Activated T-cell treated with anti-CD3 and anti-CD28 coated beads, Interleukin-2, amount 50 U/mL, for 72 hours (primary cell): ENCODE results near the gene MPRIP. TPM values are rescaled to one million over a fixed set of nuclear protein-coding genes. Genes with fewer than 3 reads are reported as not detected.

Source experiments
- ATAC-seq, 2 donors: fragments of 150-1000 bp; cut with Tn5 transposase; replicated peaks in 1 of 2; 2 replicates each; pipeline ENCODE4 v1.10.0; 2021; ENCODE audit warnings: moderate library complexity in 2 of 2, mild to moderate bottlenecking in 1 of 2
- DNase-seq, 2 donors: peaks; one replicate each; pipeline ENCODE4 v3.0.0; 2021 to 2022; ENCODE audit warnings: mixed read lengths in 1 of 2
- H3K27ac Mint-ChIP-seq: one replicate; pipeline ENCODE4 v1.8.0; 2022; ENCODE audit warnings: mild to moderate bottlenecking, moderate library complexity, mixed read lengths
- H3K27me3 Mint-ChIP-seq: one replicate; pipeline ENCODE4 v1.8.0; 2022; ENCODE audit warnings: low read depth, mixed read lengths
- H3K36me3 Mint-ChIP-seq, 2 donors: one replicate each; pipeline ENCODE4 v1.8.0; 2022; ENCODE audit warnings: mixed read lengths in 2 of 2, mild to moderate bottlenecking in 1 of 2; ENCODE audit not compliant: insufficient read depth in 2 of 2
- H3K4me1 Mint-ChIP-seq: one replicate; pipeline ENCODE4 v1.8.0; 2022; ENCODE audit warnings: low read depth, mixed read lengths
- H3K4me3 Mint-ChIP-seq, 2 donors: one replicate each; pipeline ENCODE4 v1.8.0; 2022; ENCODE audit warnings: mild to moderate bottlenecking in 2 of 2, mixed read lengths in 2 of 2, moderate library complexity in 2 of 2
- H3K9me3 Mint-ChIP-seq, 2 donors: one replicate each; pipeline ENCODE4 v1.8.0; 2022; ENCODE audit warnings: mixed read lengths in 2 of 2
- total RNA-seq, 2 donors: library from RNA; stranded (reverse); gene quantifications; one replicate each; pipeline ENCODE4 v1.2.3, GENCODE V29; 2022

The MPRIP gene
- total RNA-seq, 2 donors from 2014 or later: 110 to 128 TPM

DNA sequence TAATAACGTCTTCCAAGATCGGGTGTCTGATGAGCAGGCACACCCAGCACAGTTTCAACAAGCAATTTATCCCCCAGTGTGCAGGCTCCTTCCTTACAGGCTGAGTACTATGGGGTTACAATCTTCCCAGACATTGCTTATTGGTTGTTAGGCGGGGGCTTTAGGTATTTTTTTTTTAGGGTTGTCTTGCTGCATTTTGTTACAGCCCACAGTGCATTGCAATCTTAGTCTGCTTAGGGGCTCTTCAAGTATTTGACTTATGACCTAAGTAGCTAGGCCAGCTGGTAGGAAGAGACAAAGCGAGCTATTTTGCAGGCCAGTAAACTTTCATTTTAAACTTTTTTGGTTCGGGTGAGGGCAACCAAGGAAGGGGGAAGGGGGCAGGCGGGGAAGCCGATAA lies 158.1 kb downstream of the MPRIP start:
- no peaks in the 10 kb centered on the region for H3K9me3 Mint-ChIP-seq
- no peak overlapping the region for H3K4me3 Mint-ChIP-seq
- peaks cover 34% of the 10 kb centered on the region for H3K4me1 Mint-ChIP-seq
- H3K27me3 Mint-ChIP-seq: no peaks in the 10 kb centered on the region
- ATAC-seq (no peak), DNase-seq (no peak)
- H3K27ac Mint-ChIP-seq: no peak overlapping the region
- H3K36me3 Mint-ChIP-seq: peaks cover 1 to 5% of the 10 kb centered on the region in 2 donors

DNA sequence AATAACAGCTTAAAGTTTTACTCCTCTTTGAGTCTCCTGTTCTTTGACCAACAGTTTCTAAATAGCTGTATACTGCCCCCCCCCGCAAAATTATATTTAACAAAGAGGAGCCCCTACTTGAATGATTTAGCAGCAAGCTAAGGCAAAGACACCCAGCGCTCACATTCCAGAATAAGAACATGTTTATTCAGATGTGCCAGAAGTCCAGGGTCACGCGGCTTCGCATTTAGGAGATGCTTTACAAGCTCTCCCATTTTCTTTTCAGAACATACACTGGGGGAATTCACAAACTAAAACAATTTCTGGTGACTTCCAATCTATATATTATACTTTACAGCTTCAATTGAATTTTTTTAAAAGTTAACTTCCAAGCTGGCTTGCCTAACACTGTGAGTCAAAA lies 158.6 kb downstream of the MPRIP start:
- Mint-ChIP-seq H3K9me3 (no peaks in the 10 kb centered on the region), H3K4me3 (no peak overlapping the region), H3K36me3 (peaks cover 1 to 5% of the 10 kb centered on the region in 2 donors), H3K4me1 (peaks cover 34% of the 10 kb centered on the region), H3K27ac (peak overlapping the region; percentile 51), H3K27me3 (no peaks in the 10 kb centered on the region)
- DNase-seq (no peak), ATAC-seq (no peak)

DNA sequence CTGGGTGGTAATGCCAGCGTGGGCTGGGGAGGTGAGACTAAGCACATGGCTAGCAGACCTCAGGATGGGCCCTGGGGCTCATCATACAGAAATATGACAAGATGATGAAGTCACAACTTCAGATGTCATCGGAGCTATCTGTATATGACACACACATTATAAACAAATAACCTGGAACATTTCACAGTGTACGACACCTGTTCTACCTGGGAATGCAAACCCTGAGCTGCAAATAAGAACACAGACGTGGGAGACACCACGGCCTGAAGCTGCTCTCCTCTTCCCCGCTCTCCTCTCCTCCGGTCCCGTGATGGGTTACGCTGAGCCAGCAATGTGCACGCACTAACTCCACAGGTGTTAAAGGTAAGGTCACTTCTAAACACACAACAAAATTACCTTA lies 159.0 kb downstream of the MPRIP start:
- no peak overlapping the region for H3K4me3 Mint-ChIP-seq
- DNase-seq: no peak
- H3K9me3 Mint-ChIP-seq: no peaks in the 10 kb centered on the region
- no peak for ATAC-seq
- peaks cover 34% of the 10 kb centered on the region for H3K4me1 Mint-ChIP-seq
- peak overlapping the region; percentile 51 for H3K27ac Mint-ChIP-seq
- H3K27me3 Mint-ChIP-seq: no peaks in the 10 kb centered on the region
- H3K36me3 Mint-ChIP-seq: peaks cover 1 to 5% of the 10 kb centered on the region in 2 donors

DNA sequence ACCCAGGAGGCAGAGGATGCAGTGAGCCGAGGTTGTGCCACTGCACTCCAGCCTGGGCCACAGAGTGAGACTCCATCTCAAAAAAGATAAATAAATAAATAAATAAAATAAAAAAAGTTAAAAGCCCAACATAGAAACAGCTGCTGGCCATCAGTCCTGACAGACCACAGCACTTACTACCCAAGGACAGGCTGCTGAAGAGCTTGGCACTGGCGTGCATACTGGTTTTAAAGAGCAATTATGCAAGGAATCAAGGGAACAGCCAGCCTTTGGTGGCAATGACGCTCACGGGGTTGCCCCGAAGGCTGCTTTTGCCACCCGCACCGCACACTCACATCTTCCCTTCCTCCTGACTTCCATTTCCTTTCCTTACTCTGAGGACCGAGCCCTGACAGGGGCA lies 159.7 kb downstream of the MPRIP start:
- no peaks in the 10 kb centered on the region for H3K9me3 Mint-ChIP-seq
- ATAC-seq (no peak), DNase-seq (no peak)
- H3K36me3 Mint-ChIP-seq: peaks cover 1 to 5% of the 10 kb centered on the region in 2 donors
- H3K4me3 Mint-ChIP-seq: no peak overlapping the region
- H3K4me1 Mint-ChIP-seq: peaks cover 29% of the 10 kb centered on the region
- no peak overlapping the region for H3K27ac Mint-ChIP-seq
- H3K27me3 Mint-ChIP-seq: no peaks in the 10 kb centered on the region

DNA sequence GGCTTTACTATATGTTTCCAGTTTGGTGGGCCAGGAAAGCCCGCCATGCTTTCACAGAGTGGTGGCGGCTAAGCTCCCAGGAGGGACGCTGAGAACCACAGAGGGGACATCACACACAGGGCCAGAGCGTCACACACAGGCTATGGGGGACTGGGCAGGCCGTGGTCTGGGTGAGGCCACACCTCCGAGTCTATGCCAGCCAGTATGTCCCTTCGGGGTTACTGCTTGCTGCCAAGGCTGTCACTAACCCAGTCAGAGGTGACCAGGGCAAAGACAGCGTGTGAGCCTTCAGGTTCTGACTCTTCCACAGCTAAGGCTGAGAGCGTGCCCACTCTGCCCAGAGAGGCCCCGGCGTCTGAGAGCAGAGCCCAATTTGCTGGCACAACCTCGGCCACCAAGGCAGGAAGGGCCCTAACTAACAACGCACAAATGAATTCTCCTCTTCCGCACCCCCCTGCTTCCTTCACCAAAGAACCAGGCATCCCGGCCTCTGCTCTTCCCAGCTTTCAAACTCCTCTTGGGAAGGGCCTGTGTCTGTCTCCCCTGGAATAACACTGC lies 161.0 kb downstream of the MPRIP start:
- Mint-ChIP-seq H3K9me3 (no peaks in the 10 kb centered on the region), H3K27me3 (no peaks in the 10 kb centered on the region), H3K4me1 (peaks cover 18% of the 10 kb centered on the region), H3K4me3 (peak overlapping the region in 1 of 2 donors; percentile 90), H3K27ac (peak overlapping the region; percentile 75), H3K36me3 (peaks cover 1 to 5% of the 10 kb centered on the region in 2 donors)
- no peak for DNase-seq
- no peak for ATAC-seq

DNA sequence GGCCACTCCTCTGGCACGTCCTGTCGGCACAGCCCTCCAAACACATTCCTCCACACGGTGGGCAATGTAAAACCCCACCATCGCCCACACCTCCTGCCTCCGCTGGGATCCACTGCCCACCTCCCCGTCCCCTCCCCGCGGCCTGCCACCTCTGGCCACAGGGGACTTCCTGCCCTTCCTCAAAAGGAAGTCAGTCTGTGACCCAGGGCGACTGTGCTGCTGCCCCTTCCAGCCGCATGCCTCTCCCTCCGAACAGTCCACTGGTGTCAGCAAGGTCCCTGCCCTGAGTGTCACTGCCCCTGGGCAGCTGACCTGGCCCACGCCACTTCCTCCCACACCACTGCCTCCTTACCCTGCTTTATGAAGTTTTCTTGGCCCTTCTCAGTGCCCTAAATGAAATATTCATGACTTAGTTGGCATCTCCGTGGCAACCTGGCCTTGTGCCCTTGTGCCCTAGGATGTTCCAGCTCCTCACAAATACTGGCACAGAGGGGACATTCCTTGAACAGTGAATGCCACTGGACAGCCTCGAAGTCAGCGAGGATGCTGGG lies 161.9 kb downstream of the MPRIP start:
- Mint-ChIP-seq H3K36me3 (peaks cover 1 to 5% of the 10 kb centered on the region in 2 donors), H3K27me3 (no peaks in the 10 kb centered on the region), H3K4me3 (peak overlapping the region; percentile 90), H3K27ac (peak overlapping the region; percentile 75), H3K4me1 (peaks cover 17% of the 10 kb centered on the region), H3K9me3 (no peaks in the 10 kb centered on the region)
- DNase-seq (no peak), ATAC-seq (no peak)

DNA sequence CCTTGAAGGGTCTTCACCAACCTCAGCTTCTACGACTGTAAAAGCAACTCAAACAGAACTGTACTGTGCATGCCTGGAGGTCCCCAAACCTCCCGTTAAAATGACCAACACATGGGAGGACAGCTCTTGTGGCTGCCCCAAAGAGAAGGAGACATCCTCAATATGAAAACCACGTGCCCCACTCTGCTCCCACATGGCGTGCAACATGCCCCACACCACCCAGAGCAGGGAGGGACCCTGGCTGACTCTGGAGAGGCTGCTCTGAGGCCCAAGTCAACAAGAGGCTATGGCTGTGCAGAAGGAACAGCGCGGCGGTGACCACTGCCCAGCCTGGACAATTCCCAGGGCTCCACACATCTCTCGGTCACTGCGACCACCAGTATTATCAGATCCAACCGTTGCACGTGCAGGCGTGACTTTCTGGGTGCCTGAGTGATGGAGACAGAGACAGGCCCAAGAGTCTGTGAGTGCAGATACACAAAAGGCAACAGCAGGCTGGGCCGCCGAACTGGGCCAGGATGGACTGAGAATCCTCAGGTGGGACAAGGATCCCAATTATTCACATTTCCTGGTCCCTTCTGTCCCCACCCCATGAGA lies 162.5 kb downstream of the MPRIP start:
- Mint-ChIP-seq H3K4me3 (peak overlapping the region; percentile 90), H3K27ac (peak overlapping the region; percentile 52), H3K27me3 (no peaks in the 10 kb centered on the region), H3K9me3 (no peaks in the 10 kb centered on the region), H3K4me1 (peaks cover 17% of the 10 kb centered on the region), H3K36me3 (peaks cover 1 to 3% of the 10 kb centered on the region in 2 donors)
- no peak for DNase-seq
- no peak for ATAC-seq

DNA sequence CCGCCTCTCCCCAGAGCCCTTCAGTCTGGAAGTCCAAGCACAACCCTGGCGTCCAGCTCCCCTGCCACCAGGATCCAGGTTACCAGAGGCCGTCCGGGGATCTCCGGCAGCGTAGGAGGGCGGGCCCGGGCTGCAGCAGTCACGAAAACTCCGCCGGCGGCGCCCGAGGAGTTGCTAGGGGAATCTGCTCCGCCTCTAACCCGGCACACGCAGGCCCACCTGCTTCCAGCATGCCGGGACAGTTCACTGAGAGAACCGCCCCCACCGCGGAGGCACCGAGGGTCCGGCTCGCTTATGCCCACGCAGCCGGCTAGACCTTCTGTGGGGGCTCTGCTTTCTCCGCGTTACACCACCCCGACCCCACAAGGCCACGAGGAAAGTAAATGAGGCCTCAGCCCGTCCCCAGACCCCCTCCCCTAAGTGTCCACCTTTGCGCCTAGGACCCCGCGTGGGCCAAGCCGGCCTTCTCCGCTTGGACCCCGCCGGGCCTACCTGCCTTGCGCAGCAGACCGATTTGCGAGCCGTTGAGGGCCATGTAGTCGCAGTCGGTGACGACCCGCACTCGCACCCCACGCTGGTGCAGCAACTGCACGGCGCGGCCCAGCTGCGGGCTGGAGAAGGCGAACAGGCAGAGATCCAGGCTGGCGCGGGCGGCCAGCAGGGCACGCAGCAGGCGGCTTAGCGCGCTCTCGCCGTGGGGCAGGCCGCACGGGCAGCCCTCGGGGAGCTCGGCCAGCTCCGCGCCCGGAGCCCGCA lies 163.3 kb downstream of the MPRIP start:
- no peaks in the 10 kb centered on the region for H3K9me3 Mint-ChIP-seq
- peak; percentile 55 to 58 for ATAC-seq

DNA sequence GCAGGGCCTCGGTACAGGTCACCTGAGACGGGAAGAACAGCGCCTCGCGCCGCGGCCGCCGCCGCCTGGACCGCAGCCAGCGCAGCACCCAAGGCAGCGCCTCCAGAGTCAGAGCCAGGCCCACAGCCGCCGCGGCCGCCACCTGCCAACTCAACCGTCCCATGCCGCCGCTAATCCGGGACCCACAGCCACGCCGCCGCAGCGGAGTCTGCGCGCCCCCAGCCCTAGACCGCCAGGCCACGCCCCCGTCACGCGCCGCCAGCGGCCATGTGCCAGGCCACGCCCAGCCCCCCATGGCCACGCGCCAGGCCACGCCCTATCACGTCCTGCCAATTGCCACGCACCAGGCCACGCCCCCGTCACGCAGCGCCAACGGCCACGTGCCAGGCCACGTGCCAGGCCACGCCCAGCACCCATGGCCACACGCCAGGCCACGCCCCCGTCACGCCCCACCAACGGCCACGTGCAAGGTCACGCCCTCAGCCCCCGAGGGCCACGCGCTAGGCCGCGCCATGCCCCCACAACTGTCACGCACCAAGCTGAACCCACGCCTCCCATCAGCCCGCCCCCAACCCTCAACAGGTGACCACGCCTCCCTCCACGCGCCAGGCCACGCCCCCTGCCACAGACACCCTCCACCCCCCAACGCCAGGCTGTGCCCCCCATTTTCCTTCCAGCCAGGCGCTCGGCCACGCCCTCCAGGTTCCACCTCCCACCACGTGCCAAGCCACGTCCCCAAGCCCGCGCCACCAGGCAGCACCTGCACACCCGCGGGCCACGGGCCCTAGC lies 164.1 kb downstream of the MPRIP start, which contains the start of gene PLD6:
Gene PLD6, minus strand, starts transcription at position 210 of the 789 bp plus-strand sequence. Its CDS starts 47 bp downstream, at position 163.
- H3K4me1 Mint-ChIP-seq: peaks cover 17% of the 10 kb centered on the region
- peak within 1 kb of the TSS; percentile 90 for H3K4me3 Mint-ChIP-seq
- peaks cover 0 to 1% of the 10 kb centered on the region in 2 donors for H3K36me3 Mint-ChIP-seq
- peak; percentile 94 for DNase-seq
- ATAC-seq: peak; percentile 77 to 79
- H3K27ac Mint-ChIP-seq: peak within 1 kb of the TSS; percentile 52
- no peaks in the 10 kb centered on the region for H3K27me3 Mint-ChIP-seq
- H3K9me3 Mint-ChIP-seq: no peaks in the 10 kb centered on the region

More for the DNA sequence above, 163.3 kb downstream of the MPRIP start:
- Mint-ChIP-seq H3K4me3 (peak overlapping the region; percentile 90), H3K4me1 (peaks cover 17% of the 10 kb centered on the region), H3K27ac (peak overlapping the region; percentile 52), H3K27me3 (no peaks in the 10 kb centered on the region), H3K36me3 (peaks cover 0 to 1% of the 10 kb centered on the region in 2 donors)
- peak; percentile 76 for DNase-seq

DNA sequence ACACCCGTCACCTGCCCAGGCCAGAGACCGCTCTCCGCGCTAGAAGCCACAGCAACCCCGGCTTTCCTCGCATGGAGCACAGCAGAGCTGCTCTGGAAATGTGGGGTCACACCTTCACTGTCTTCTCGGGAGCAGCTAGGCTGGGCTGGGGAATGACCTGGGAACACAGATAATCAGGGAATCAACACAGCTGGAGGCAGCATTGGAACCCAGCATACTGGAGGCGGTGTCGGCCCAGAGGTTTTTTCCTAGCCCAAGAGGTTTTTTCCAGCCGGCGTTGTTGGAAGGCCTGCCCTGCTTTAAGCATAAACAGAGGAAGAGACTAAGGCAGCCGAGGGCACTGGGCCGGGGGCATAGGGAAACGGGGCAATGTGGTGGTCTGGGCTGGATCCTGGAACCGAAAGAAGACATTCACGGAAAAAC lies 164.7 kb downstream of the MPRIP start:
- peak overlapping the region; percentile 39 to 73 for H3K4me3 Mint-ChIP-seq
- H3K36me3 Mint-ChIP-seq: peaks cover 0 to 1% of the 10 kb centered on the region in 2 donors
- peaks cover 17% of the 10 kb centered on the region for H3K4me1 Mint-ChIP-seq
- no peak overlapping the region for H3K27ac Mint-ChIP-seq
- ATAC-seq (no peak), DNase-seq (no peak)
- H3K27me3 Mint-ChIP-seq: no peaks in the 10 kb centered on the region
- no peaks in the 10 kb centered on the region for H3K9me3 Mint-ChIP-seq

DNA sequence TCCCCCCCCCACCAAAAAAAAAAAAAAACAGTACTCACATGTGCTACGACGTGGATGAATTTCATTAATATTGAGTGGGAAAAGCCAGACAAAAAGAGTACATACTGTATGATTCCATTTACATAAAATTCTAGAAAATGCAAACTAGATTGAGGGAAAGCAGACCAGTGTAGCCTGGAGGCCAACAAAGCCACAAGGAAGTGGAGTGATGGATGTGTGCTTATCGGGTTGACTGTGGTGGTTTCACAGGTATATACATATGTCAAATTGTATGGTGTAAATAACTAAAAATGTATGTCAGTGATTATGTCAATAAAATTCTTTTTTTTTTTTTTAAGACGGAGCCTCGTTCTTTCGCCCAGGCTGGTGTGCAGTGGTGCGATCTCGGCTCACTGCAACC lies 165.7 kb downstream of the MPRIP start:
- H3K36me3 Mint-ChIP-seq: no peaks in the 10 kb centered on the region
- H3K9me3 Mint-ChIP-seq: no peaks in the 10 kb centered on the region
- H3K4me1 Mint-ChIP-seq: peaks cover 17% of the 10 kb centered on the region
- H3K27me3 Mint-ChIP-seq: no peaks in the 10 kb centered on the region
- ATAC-seq (no peak), DNase-seq (no peak)
- H3K4me3 Mint-ChIP-seq: no peak overlapping the region
- H3K27ac Mint-ChIP-seq: no peak overlapping the region

DNA sequence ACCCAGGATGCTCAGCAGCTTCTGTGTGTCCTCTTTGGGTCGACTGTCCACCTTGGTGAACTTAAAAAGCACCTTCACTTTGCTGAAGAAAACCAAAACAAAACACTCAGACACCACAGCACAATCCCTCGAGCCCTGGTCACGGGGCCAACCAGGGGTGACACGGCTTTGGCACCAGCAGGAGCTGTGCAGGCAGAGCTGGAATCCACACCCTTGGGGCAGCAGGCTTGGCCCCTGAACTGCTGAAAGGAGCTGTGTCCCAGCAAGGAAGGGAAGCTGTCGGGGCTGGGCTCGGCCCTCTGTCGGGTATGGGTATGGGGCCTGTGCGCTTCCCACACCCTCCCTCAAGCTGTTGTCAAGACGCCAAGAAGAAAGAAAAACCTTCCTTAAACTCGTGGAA lies 171.5 kb downstream of the MPRIP start:
- H3K27ac Mint-ChIP-seq: no peak overlapping the region
- ATAC-seq (no peak), DNase-seq (no peak)
- H3K4me3 Mint-ChIP-seq: no peak overlapping the region
- peaks cover 0 to 10% of the 10 kb centered on the region in 2 donors for H3K36me3 Mint-ChIP-seq
- no peaks in the 10 kb centered on the region for H3K27me3 Mint-ChIP-seq
- no peaks in the 10 kb centered on the region for H3K9me3 Mint-ChIP-seq
- no peaks in the 10 kb centered on the region for H3K4me1 Mint-ChIP-seq
